HG03575 (cell line): ENCODE data around the gene GADD45A.
"Not testable (repeated sequence)": the region's sequence is repeated elsewhere in the genome, so short reads cannot be mapped to it uniquely, and the experiment has no call there.

Experiments
- ATAC-seq: cut with Tn5 transposase; IDR thresholded peaks from one replicate; pipeline ENCODE4 v1.9.1; 2021; ENCODE audit not compliant: unreplicated experiment, insufficient number of reproducible peaks, low FRiP score; ENCODE audit errors: extremely low read depth

Gene GADD45A

GRCh38 chr1:67664048-67664447, 21.0 kb upstream of the GADD45A start:
- ATAC-seq: no peak

- ATAC-seq: not testable (repeated sequence)
These were observed 19.7 kb upstream of the GADD45A start for GRCh38 chr1:67665307-67665706.

- ATAC-seq: no peak
These were observed 18.4 kb upstream of the GADD45A start for GRCh38 chr1:67666636-67667035.

GRCh38 chr1:67668660-67669059, 16.3 kb upstream of the GADD45A start:
- ATAC-seq: no peak

- no peak for ATAC-seq
These were observed 12.7 kb upstream of the GADD45A start for GRCh38 chr1:67672260-67672803.

- no peak for ATAC-seq
These were observed 11.4 kb upstream of the GADD45A start for GRCh38 chr1:67673468-67674201.

GRCh38 chr1:67674260-67675011, 10.6 kb upstream of the GADD45A start:
- ATAC-seq: no peak

GRCh38 chr1:67675800-67676199, 9.2 kb upstream of the GADD45A start:
- ATAC-seq: no peak

- ATAC-seq: no peak
These were observed 8.7 kb upstream of the GADD45A start for GRCh38 chr1:67676287-67676686.

GRCh38 chr1:67676946-67677345, 8.1 kb upstream of the GADD45A start:
- no peak for ATAC-seq

- no peak for ATAC-seq
These were observed 7.6 kb upstream of the GADD45A start for GRCh38 chr1:67677408-67677807.

- ATAC-seq: no peak
These were observed 7.1 kb upstream of the GADD45A start for GRCh38 chr1:67677930-67678329.

GRCh38 chr1:67679691-67680090, 5.3 kb upstream of the GADD45A start:
- no peak for ATAC-seq

- ATAC-seq: no peak
These were observed 4.5 kb upstream of the GADD45A start for GRCh38 chr1:67680486-67680885.

GRCh38 chr1:67682659-67683197, 2.3 kb upstream of the GADD45A start:
- no peak for ATAC-seq

- ATAC-seq: no peak
These were observed 1.7 kb upstream of the GADD45A start for GRCh38 chr1:67683316-67683715.

- ATAC-seq: no peak
These were observed 1.1 kb upstream of the GADD45A start for GRCh38 chr1:67683766-67684525.

- ATAC-seq: no peak
These were observed 405 bp upstream of the GADD45A start for GRCh38 chr1:67684526-67685066.
